HG02981 (cell line): ENCODE measurements around the gene KIRREL3.

ENCODE experiments used
- ATAC-seq: cut with Tn5 transposase; IDR thresholded peaks from one replicate; pipeline ENCODE4 v1.9.1; 2021; ENCODE audit warnings: mild to moderate bottlenecking, moderate library complexity; ENCODE audit not compliant: unreplicated experiment

Gene KIRREL3

GRCh38 chr11:126416542-126417090 lies 584.0 kb downstream of the KIRREL3 start:
- peak; percentile 91 for ATAC-seq

DNA sequence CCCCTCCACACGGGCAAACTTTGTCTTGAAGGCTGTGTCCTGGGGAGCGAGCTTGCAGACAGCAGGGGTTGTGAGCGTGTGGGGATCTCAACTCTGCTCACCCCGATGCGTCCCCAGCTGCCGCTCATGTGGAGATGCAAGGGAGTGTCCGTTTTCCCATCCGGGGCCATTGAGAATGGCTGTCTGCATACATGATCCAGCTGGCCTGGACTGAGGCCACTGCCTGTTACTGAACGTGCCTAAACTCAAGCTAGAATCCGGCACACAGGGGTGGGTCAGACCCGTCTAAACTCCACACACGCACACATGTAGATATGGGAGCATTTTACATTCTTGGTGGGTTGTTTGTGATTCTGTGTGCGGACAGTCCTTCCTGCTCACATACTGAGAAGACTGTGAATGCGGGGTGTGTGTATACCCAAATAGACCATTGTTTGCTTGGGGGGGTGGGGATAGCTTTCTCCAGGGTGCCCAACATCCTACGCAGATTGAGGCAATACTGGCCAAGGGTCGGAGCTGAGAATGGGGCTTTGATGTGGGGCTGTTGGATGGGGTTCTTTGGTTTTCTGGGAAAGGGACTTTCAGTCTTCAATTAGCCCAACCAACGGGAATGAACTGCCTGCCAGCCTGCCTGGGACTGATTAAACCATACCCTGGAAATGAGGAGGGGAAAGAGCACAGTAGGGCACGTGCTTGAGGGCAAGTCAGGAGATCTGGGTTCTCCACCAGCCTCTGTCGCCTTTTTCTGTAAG lies 584.7 kb downstream of the KIRREL3 start:
- ATAC-seq: no peak

- ATAC-seq: no peak
Observed at GRCh38 chr11:126415128-126415527, 585.4 kb downstream of the KIRREL3 start.

- ATAC-seq: no peak
Observed at GRCh38 chr11:126414615-126415014, 586.0 kb downstream of the KIRREL3 start.

DNA sequence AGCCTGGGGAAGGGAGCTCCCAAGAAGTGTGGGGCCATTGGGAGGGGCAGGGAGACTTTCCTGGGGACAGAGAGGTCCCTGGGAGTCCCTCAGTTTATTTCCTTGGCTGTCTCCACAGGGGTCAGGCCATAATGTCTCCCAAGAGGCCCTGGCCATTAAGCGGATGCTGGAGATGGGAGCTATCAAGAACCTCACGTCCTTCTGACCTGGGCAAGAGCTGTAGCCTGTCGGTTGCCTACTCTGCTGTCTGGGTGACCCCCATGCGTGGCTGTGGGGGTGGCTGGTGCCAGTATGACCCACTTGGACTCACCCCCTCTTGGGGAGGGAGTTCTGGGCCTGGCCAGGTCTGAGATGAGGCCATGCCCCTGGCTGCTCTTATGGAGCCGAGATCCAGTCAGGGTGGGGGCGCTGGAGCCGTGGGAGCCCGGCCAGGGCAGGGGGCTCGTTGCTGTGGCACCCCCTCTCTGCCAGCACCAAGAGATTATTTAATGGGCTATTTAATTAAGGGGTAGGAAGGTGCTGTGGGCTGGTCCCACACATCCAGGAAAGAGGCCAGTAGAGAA lies 586.6 kb downstream of the KIRREL3 start:
- ATAC-seq: no peak

DNA sequence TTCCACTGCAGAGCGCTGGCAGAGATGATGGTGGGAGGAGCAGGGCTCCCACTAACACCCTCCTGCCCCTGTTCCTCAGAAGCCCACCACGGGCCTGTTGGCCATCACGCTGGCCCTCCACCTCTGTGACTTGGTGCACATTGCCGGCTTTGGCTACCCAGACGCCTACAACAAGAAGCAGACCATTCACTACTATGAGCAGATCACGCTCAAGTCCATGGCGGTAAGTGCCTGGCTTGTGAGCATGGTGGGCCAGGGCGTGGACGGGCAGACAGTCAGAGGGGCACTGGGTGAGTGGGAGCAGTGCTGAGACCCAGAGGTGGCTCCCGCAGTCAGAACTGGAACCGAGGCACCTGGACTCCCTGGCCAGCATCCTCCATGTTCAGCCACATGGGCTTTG lies 587.1 kb downstream of the KIRREL3 start:
- no peak for ATAC-seq

- no peak for ATAC-seq
Observed at GRCh38 chr11:126411971-126412381, 588.6 kb downstream of the KIRREL3 start.

DNA sequence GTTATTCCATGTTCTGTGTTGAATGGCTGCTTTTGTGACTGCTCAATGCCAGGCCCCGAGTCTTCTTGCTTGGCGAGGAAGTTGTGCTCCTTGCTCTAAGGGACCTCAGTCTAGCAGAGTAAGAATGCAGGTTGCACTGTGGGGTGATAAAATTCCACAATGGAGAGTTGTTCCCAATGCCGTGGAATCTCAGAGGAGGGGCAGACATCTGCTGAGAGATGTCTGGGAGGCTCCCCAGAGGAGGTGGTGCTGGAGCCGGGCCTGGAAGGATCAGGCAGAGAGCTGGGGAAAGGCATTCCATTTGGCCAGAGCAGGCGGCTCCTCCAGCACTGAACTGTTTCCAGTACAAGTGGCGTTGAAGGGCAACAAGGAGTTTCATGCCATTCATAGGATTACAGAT lies 589.9 kb downstream of the KIRREL3 start:
- no peak for ATAC-seq

DNA sequence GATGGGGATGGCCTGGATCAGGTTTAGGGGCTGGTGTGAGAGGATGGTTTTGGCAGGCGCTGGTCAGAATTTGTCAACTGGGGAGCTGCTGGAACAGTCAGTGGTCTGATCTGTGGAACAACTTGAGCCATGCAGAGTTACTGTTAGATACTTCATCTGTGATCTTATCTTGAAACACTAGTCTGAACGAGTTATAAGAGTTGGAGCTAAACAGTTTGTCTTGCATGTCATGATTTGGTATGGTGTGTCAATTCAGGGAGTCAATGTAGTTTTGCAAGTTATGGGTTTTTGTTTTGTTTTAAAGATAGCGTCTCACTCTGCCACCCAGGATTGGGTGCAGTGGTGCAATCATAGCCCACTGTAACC lies 591.0 kb downstream of the KIRREL3 start:
- no peak for ATAC-seq

- ATAC-seq: no peak
Observed at GRCh38 chr11:126408901-126409619, 591.5 kb downstream of the KIRREL3 start.

- no peak for ATAC-seq
Observed at GRCh38 chr11:126408496-126408895, 592.1 kb downstream of the KIRREL3 start.

- ATAC-seq: no peak
Observed at GRCh38 chr11:126407682-126408288, 592.8 kb downstream of the KIRREL3 start.

- ATAC-seq: no peak
Observed at GRCh38 chr11:126407101-126407521, 593.5 kb downstream of the KIRREL3 start.

DNA sequence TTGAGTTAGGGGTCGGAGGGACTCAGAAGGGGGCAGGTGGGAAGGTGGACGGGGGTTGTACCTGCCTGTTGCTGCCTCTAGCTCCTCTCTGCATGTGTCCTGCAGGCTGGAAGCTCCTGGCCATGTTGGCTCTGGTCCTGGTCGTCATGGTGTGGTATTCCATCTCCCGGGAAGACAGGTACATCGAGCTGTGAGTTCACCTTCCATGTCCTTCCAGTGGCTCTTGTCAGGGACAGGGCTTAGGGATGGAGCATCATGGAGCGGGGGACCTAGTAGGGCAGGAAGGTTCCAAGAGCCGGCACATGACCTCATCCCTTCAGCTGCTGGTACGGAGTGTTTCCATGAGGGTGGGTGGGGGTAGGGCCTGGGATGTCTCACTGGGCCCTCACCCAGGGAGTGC lies 594.2 kb downstream of the KIRREL3 start:
- no peak for ATAC-seq

DNA sequence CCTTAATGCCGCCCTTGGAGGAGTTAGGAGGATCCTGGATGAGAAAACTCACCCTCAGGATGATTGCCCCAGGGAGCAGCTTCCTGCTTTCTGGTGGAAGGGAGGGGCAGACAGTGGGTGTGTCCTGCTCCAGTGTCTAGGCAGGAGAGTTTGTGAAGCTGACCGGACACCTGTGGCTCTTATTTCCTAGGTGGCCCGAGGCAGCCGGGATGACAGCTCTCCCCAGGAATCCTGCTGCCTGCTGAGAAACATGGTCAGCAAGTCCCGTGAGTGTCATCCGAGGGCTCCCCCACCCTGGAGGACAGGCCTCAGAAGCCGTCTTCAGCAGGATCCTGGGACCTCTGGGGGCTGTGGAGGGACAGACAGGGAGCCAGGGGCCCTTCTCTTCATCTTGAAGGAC lies 594.7 kb downstream of the KIRREL3 start:
- no peak for ATAC-seq

- ATAC-seq: no peak
Observed at GRCh38 chr11:126405374-126405773, 595.2 kb downstream of the KIRREL3 start.

- no peak for ATAC-seq
Observed at GRCh38 chr11:126404367-126404766, 596.2 kb downstream of the KIRREL3 start.

- peak; percentile 99 for ATAC-seq
Observed at GRCh38 chr11:126403658-126404057, 596.9 kb downstream of the KIRREL3 start.

- no peak for ATAC-seq
Observed at GRCh38 chr11:126403022-126403581, 597.5 kb downstream of the KIRREL3 start.

GRCh38 chr11:126400479-126400878 lies 600.1 kb downstream of the KIRREL3 start:
- ATAC-seq: no peak

DNA sequence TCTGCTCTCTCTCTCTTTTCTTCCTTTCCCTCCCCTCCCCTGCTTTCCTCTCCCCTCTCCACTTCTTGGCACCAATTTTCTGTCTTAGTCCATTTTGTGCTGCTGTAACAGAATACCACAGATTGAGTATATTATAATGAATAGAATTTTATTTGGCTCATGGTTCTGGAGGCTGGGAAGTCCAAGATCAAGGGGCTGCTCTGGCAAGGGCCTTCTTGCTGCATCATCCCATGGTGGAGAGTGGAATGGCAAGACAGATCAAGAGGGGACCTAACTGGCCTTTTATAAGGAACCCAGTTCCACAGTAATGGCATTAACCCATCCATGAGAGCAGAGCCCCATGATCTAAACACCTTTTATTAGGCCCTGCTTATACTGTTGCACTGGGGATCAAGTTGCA lies 600.6 kb downstream of the KIRREL3 start:
- ATAC-seq: no peak
